Colonic mucosa (tissue), 4 donors: ENCODE measurements around the gene SLC4A11. TPM values are rescaled to one million over a fixed set of nuclear protein-coding genes. Genes with fewer than 3 reads are reported as not detected.

Experiments
- DNase-seq: peaks from one replicate; pipeline ENCODE4 v3.0.0-alpha.2; 2020
- H3K27ac ChIP-seq: fragments of 200-600 bp; one replicate; pipeline ENCODE4 v1.8.0; 2021
- H3K27me3 ChIP-seq: fragments of 200-600 bp; one replicate; pipeline ENCODE4 v1.8.0; 2021
- H3K36me3 ChIP-seq: fragments of 200-600 bp; one replicate; pipeline ENCODE4 v1.8.0; 2021
- H3K4me1 ChIP-seq: fragments of 200-600 bp; one replicate; pipeline ENCODE4 v1.8.0; 2021; ENCODE audit warnings: mild to moderate bottlenecking
- H3K4me3 ChIP-seq: fragments of 200-600 bp; one replicate; pipeline ENCODE4 v1.8.0; 2021
- H3K9ac ChIP-seq, 2 donors: one replicate each; pipeline ENCODE4 v1.7.0; 2013; ENCODE audit warnings: control low read depth in 2 of 2, low read depth in 2 of 2, low read length in 2 of 2
- H3K9me3 ChIP-seq: fragments of 200-600 bp; one replicate; pipeline ENCODE4 v1.8.0; 2021
- intact Hi-C: fragments of 100-400 bp; cut with DNase I; formaldehyde crosslinking; loops from one replicate; pipeline ENCODE4 v1.14.1; 2022
- total RNA-seq, 2 donors: library from RNA; stranded (reverse); fragmentation: NEBNext Ultra II Directional in 1 of 2; extraction: Animal tissue kit (Norgen Biotek cat#: 25700) in 1 of 2; gene quantifications; one replicate each; pipeline ENCODE4 v1.2.1, GENCODE V29; 2021
- TF ChIP-seq, protein P1 (sequence below): fragments of 200-600 bp; IDR thresholded peaks from one replicate; pipeline ENCODE4 v1.8.0; 2022; ENCODE audit warnings: antibody characterized with exemption, mild to moderate bottlenecking
- donor health status: healthy.
- donor health status: DM: no; HTN: no; CAD: no.
- donor health status: DM: no; HTN: no; CAD: no.

Gene SLC4A11
- total RNA-seq, 2 donors from 2014 or later: 1.2 to 2.6 TPM

DNA sequence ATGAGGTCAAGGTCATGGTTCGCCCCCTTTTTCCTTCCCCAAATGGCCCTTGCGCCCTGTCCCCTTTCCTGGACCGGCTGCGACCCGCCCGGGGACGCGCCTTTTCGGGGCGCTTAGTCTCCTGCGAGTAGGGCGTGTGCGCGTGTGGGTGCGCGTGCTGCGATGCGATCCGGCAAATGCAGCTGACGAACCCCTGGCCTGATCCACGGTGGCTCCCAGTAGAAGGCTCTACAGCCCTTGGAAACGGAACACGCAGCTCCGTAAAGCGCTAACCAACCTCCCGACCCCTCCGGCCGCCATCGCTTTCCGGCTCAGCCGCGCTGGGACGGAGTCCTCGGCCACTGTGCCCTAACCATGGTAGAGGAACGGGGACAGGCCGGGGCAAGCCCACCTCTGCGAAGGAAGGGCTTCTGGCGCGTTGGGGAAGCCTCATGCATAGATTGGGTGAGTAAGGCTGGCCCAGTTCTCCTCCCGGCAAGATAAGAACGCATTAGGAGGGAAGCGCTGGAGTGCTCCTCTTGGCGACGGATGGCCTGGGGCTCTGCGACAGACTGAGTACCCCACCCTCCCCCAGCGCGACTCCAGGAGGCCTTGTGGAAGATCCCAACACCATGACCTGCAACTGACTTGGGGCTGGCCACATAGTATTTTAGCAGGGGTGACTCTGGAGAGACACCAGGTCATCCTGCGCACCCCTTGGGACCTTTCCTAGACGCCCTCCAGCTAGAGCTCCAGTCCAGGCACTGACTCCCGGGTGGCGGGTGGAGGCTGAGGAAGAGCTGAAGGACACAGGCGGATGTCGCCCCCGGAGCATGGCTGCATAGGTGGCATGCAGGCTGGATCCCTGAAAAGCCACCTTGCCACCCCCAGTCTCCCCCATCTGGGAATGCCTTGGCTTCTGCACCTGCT lies 1.1 kb upstream of the SLC4A11 start:
- H3K9me3 ChIP-seq: no peaks in the 10 kb centered on the region
- DNase-seq: no peak
- intact Hi-C loops: no loop called here
- no peaks in the 10 kb centered on the region for H3K36me3 ChIP-seq
- peak overlapping the region in 1 of 2 donors; percentile 40 for H3K9ac ChIP-seq
- peaks cover 45% of the 10 kb centered on the region for H3K27me3 ChIP-seq
- TF ChIP-seq, protein P1, sequence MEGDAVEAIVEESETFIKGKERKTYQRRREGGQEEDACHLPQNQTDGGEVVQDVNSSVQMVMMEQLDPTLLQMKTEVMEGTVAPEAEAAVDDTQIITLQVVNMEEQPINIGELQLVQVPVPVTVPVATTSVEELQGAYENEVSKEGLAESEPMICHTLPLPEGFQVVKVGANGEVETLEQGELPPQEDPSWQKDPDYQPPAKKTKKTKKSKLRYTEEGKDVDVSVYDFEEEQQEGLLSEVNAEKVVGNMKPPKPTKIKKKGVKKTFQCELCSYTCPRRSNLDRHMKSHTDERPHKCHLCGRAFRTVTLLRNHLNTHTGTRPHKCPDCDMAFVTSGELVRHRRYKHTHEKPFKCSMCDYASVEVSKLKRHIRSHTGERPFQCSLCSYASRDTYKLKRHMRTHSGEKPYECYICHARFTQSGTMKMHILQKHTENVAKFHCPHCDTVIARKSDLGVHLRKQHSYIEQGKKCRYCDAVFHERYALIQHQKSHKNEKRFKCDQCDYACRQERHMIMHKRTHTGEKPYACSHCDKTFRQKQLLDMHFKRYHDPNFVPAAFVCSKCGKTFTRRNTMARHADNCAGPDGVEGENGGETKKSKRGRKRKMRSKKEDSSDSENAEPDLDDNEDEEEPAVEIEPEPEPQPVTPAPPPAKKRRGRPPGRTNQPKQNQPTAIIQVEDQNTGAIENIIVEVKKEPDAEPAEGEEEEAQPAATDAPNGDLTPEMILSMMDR: no peak
- H3K27ac ChIP-seq: no peak overlapping the region
- no peaks in the 10 kb centered on the region for H3K4me1 ChIP-seq
- peak overlapping the region; percentile 64 for H3K4me3 ChIP-seq

DNA sequence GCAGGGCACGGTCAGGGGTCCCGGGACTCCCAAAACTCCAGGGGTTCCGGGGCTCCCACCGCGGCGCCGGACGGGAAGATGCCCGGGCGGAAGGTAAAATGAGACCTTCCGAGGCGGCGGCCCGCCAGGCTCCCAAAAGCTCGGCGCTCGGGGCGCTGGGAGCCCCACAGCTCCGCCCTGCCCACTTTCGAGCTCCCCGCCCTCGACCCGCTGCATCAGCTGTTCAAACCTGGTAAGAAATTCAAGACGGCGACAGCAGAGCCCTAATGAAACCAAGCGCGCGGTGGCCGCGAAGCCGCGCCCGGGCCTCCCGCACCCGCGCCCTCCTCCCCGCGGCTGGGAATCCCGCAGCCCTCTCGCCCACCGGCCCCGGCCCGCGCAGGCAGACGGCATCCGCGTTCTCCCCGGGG lies 369 bp downstream of the SLC4A11 start:
- H3K9ac ChIP-seq: peak overlapping the region in 1 of 2 donors; percentile 56
- DNase-seq: no peak
- peaks cover 45% of the 10 kb centered on the region for H3K27me3 ChIP-seq
- TF ChIP-seq, protein P1: no peak
- no peaks in the 10 kb centered on the region for H3K4me1 ChIP-seq
- intact Hi-C loops: no loop called here
- H3K27ac ChIP-seq: no peak overlapping the region
- no peaks in the 10 kb centered on the region for H3K36me3 ChIP-seq
- H3K4me3 ChIP-seq: peak overlapping the region; percentile 64
- H3K9me3 ChIP-seq: no peaks in the 10 kb centered on the region

DNA sequence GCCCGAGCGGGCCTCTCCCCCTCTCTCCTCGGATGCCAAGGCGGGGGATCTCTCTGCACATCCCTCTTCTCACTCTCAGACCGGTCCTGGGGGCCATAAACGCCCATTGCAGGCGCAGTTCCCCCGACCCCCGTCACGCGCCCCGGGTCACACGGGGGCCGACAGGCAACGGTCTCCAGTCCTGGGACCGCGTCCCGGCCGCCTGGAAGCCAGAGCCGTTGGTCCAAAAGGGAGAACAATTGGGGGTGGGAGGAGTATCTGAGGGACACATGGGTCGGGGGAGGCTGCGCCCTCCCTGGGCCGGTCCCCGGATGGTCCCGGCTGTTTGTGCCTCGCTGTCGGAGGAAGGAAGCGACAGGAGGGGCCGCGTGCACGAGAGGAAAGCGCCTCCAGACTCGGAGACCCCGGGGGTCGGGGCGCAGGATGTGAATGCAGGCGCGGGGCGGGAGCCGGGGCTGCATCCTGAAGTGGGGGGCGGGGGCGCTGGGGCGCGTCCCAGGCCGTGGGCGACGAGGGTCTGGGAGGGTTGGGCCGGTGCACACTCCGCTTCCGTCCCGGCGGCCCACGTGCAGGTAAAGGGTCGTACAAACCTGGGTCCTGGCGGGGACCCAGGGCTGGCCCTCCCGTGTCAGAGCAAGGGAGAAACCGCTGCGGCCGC lies 903 bp downstream of the SLC4A11 start:
- intact Hi-C loops: no loop called here
- no peak overlapping the region for H3K27ac ChIP-seq
- TF ChIP-seq, protein P1: no peak
- no peaks in the 10 kb centered on the region for H3K9me3 ChIP-seq
- H3K4me1 ChIP-seq: no peaks in the 10 kb centered on the region
- no peak for DNase-seq
- no peak overlapping the region for H3K9ac ChIP-seq
- peaks cover 45% of the 10 kb centered on the region for H3K27me3 ChIP-seq
- H3K36me3 ChIP-seq: no peaks in the 10 kb centered on the region
- peak overlapping the region; percentile 64 for H3K4me3 ChIP-seq

DNA sequence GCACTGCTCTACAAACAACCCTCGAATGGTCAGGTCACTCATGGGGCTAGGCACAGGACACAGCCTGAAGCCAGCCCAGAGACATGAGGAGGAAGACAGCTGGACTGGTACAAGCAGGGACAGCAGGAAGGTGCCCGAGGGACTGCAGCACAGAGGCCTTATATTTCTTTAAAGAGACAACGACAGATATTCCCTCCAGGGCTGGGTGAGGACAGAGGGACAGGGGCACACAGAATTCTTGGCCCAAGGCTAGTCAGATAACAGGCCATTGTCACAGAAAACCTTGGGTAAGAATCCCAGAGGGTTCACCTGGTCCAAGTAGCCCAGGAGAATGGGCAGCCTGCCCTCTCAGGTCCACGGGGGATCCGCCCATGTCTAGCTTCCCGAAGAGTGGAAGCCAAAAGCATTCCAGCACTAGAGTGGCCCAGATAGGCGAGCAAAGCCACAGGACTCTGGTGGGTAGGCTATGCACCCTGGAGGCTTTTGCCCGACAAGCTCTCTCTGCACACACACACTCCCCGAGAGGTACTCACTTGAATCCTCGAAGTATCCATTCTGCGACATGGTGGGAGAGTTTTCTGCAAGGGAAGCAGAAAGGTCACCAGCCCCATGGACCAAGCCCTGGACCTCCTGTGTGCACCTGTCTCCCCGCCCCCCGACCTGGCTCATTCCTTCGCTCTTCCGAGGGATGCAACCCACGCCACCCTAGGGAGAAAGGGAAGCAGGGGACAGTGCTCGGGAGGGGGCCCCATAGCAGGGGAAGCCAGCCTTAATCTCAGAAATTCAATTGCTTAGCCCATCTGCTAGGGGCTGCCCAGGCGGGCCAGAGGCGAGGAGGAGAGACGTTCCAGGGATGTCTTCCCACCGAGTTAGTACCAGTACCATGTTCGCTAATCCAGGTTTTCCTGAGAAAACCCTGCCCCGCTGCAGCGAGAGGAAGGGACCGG lies 1.7 kb downstream of the SLC4A11 start:
- TF ChIP-seq, protein P1: no peak
- H3K9ac ChIP-seq: no peak overlapping the region
- H3K27me3 ChIP-seq: peaks cover 45% of the 10 kb centered on the region
- intact Hi-C loops: no loop called here
- no peak overlapping the region for H3K4me3 ChIP-seq
- H3K9me3 ChIP-seq: no peaks in the 10 kb centered on the region
- no peak overlapping the region for H3K27ac ChIP-seq
- no peaks in the 10 kb centered on the region for H3K4me1 ChIP-seq
- DNase-seq: no peak
- no peaks in the 10 kb centered on the region for H3K36me3 ChIP-seq
